GM12801 (cell line): Measurements from ENCODE around the gene GIGYF2.

Experiments used
- CTCF ChIP-seq: IDR thresholded peaks from one replicate; pipeline ENCODE4 v1.5.1; 2011; ENCODE audit warnings: control low read depth; ENCODE audit not compliant: insufficient read length; ENCODE audit errors: extremely low read depth

The GIGYF2 gene

DNA sequence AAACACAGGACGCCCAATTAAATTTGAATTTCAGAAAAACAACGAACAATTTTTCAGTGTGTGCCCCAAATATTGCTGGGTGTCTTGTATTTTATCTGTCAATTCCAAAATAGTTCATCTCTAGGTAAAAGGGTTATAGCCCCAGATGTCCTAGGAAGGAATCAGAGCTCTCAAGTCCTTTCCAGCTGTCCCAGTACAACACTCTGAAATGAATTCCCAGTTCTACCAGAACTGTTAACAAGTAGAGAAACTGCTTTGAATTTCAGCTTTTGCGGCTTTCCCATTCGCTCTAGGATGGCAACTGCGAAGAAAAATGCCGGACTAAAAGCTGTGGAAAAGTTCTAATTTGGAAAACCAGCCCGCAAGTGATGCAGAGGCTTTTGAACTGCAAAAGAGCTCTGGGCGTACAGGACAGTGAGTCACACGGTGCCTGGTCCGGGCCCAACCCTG lies 497 bp upstream of the GIGYF2 start:
- no peak for TF ChIP-seq CTCF

GRCh38 chr2:232697807-232698110 lies 628 bp downstream of the GIGYF2 start:
- no peak for TF ChIP-seq CTCF

DNA sequence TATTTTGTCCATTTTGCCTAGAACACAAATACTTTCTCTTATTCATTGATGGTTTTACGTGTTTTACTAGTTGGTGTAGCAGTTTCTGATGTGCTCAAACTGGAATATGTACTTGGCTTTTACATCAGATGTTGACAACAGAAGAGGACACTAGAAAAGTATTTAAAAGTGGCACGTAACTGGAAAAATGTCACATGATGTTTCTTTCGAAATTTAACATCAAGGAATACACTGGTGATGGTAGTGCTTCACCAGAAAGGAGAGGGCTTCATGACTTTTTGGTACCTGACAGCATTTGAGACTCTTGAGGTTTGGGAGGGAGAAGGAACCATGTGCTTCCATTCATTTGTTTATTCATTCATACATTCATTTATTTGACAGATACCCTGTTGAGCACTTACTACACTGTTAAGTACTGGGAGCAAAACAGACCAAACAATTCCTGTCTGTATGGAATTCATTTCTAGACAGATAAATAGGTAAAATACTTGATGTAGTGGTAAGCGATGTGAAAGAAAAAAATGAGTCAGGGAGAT lies 1.5 kb downstream of the GIGYF2 start:
- no peak for TF ChIP-seq CTCF

- TF ChIP-seq CTCF = no peak
Measured at GRCh38 chr2:232699110-232699509, 2.0 kb downstream of the GIGYF2 start.

DNA sequence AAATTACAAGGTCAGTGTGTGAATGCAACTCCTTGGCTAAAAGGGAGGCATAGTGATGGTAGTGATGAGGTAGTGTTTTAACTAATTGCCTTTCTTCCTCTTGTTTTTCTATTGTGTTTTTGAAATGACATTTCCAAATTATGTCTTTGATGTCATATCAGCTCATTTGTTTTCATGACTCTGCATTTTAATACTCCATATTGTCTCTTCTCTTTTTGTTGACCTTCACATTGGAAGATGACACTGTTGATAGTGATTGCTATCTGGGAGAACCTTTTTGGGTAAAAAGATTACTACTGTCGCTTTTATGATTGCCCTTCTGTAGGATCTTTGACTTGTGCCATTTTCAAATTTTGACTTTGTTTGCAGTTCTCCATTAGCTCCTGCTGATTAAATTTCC lies 3.0 kb downstream of the GIGYF2 start:
- no peak for TF ChIP-seq CTCF

GRCh38 chr2:232707076-232707475 lies 9.9 kb downstream of the GIGYF2 start:
- TF ChIP-seq CTCF = no peak

- TF ChIP-seq CTCF = no peak
Measured at GRCh38 chr2:232713505-232713904, 16.4 kb downstream of the GIGYF2 start.

GRCh38 chr2:232714969-232715368 lies 17.8 kb downstream of the GIGYF2 start:
- TF ChIP-seq CTCF = no peak
